Kidney (tissue), 14 donors: Measurements from ENCODE around the gene MUSK. TPM values are rescaled to one million over a fixed set of nuclear protein-coding genes. Genes with fewer than 3 reads are reported as not detected.

Experiments used
- DNase-seq, 5 donors: peaks; one replicate each; pipeline ENCODE4 v3.0.0-alpha.2; 2013 to 2020
- FAIRE-seq: peaks from 2 replicates; lab custom pipeline; 2012; peaks lifted over from hg19 to GRCh38; lab: Jason Lieb, UNC
- H3K27ac ChIP-seq, 2 donors: one replicate each; pipeline ENCODE4 v1.7.0; 2013; ENCODE audit warnings: low read depth in 2 of 2, low read length in 2 of 2, inconsistent platforms in 1 of 2
- H3K27me3 ChIP-seq: one replicate; pipeline ENCODE4 v1.7.1; 2013; ENCODE audit warnings: low read length, inconsistent platforms; ENCODE audit not compliant: control insufficient read depth, insufficient read depth
- H3K36me3 ChIP-seq, 3 donors: one replicate each; pipeline versions ENCODE4 v1.7.0 to v1.7.1; 2013; ENCODE audit warnings: low read length in 3 of 3, control low read depth in 1 of 3, inconsistent platforms in 1 of 3; ENCODE audit not compliant: insufficient read depth in 3 of 3, control insufficient read depth in 2 of 3
- H3K4me1 ChIP-seq, 3 donors: one replicate each; pipeline versions ENCODE4 v1.7.0 to v1.7.1; 2013; ENCODE audit warnings: low read length in 3 of 3, inconsistent platforms in 1 of 3, low read depth in 1 of 3; ENCODE audit not compliant: control insufficient read depth in 2 of 3, insufficient read depth in 2 of 3
- H3K4me3 ChIP-seq, 3 donors: one replicate each; pipeline versions ENCODE4 v1.7.0 to v1.8.1; 2013; ENCODE audit warnings: low read length in 3 of 3, control low read depth in 1 of 3, inconsistent platforms in 1 of 3
- H3K9ac ChIP-seq, 3 donors: one replicate each; pipeline versions ENCODE4 v1.7.0 to v1.7.1; 2013; ENCODE audit warnings: low read length in 3 of 3, control low read depth in 1 of 3, inconsistent platforms in 1 of 3
- H3K9me3 ChIP-seq, 3 donors: one replicate each; pipeline versions ENCODE4 v1.7.0 to v1.7.1; 2013; ENCODE audit warnings: low read length in 3 of 3, control low read depth in 1 of 3, inconsistent platforms in 1 of 3; ENCODE audit not compliant: control insufficient read depth in 2 of 3, insufficient read depth in 1 of 3
- intact Hi-C: fragments of 100-400 bp; cut with DNase I; formaldehyde crosslinking; loops from one replicate; pipeline ENCODE4 v1.11.1; 2022
- polyA plus RNA-seq: library from polyadenylated mRNA; stranded (reverse); fragments of 350-450 nt; fragmentation: Illumina TruSeq; extraction: RNeasy Lipid Tissue Mini Kit (QIAGEN cat#74804); gene quantifications from one replicate; pipeline ENCODE4 v1.2.3, GENCODE V29; 2014; ENCODE audit warnings: low read depth, low replicate concordance; ENCODE audit not compliant: insufficient read depth
- total RNA-seq: library from RNA; stranded (reverse); fragmentation: NEBNext Ultra II Directional; extraction: Animal tissue kit (Norgen Biotek cat#: 25700); gene quantifications from one replicate; pipeline ENCODE4 v1.2.1, GENCODE V29; 2021
- TF ChIP-seq, protein P1 (sequence below): IDR thresholded peaks from 3 replicates; pipeline ENCODE4 v1.5.1; 2012; ENCODE audit warnings: mild to moderate bottlenecking, moderate library complexity, borderline replicate concordance; ENCODE audit not compliant: insufficient read depth; ENCODE audit errors: extremely low read depth
- donor health status: control.
- donor health status: control.
- donor health status: control.
- donor health status: control.
- donor health status: control.
- donor health status: DM: yes; HTN: yes; CAD: no.
- donor health status: Normal renal cell carcinoma (clear cell type).

Gene MUSK
- total and polyA plus RNA-seq, 2 donors from 2014 or later, result 0.31 TPM; not detected in 1

DNA sequence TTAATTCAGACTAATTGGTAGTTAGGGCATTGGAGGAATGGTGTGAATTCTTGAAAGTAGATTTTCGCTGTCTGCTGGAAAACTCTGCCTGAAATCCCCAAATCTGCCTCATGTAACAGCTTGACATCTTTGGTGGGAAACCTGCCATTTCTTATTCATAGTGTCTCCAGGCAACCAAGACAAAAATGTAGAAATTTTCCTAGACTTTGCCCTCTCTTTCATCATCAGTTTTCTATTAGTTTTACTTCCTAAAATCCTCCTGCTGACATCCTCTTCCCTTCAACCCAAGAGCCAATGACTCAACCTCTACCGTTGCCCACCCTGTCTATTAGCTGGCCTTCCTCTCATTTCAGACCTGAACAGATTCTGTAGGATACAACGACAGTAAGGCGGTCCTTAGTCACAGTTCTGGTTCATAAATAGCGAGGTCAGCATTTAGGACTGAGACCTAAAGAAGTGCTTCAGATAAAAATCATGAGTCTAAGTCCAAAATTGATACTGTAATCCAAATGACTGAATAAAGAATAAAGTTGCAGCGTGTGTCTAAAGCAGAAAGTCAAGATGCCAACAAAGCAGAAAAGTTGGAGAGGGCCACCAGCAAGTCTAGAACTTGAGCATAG lies 133.9 kb downstream of the MUSK start:
- TF ChIP-seq, protein P1, sequence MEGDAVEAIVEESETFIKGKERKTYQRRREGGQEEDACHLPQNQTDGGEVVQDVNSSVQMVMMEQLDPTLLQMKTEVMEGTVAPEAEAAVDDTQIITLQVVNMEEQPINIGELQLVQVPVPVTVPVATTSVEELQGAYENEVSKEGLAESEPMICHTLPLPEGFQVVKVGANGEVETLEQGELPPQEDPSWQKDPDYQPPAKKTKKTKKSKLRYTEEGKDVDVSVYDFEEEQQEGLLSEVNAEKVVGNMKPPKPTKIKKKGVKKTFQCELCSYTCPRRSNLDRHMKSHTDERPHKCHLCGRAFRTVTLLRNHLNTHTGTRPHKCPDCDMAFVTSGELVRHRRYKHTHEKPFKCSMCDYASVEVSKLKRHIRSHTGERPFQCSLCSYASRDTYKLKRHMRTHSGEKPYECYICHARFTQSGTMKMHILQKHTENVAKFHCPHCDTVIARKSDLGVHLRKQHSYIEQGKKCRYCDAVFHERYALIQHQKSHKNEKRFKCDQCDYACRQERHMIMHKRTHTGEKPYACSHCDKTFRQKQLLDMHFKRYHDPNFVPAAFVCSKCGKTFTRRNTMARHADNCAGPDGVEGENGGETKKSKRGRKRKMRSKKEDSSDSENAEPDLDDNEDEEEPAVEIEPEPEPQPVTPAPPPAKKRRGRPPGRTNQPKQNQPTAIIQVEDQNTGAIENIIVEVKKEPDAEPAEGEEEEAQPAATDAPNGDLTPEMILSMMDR, result no peak
- Histone ChIP-seq H3K36me3 (no peaks in the 10 kb centered on the region), H3K27me3 (no peaks in the 10 kb centered on the region), H3K4me3 (no peak overlapping the region), H3K4me1 (no peaks in the 10 kb centered on the region), H3K9ac (no peak overlapping the region), H3K27ac (no peak overlapping the region), H3K9me3 (no peaks in the 10 kb centered on the region)
- DNase-seq (no peak), FAIRE-seq (no peak)
- intact Hi-C loops, result no loop called here

- no peaks in the 10 kb centered on the region for H3K4me1 ChIP-seq
- DNase-seq (no peak), FAIRE-seq (no peak)
- H3K4me3 ChIP-seq, result no peak overlapping the region
- H3K27me3 ChIP-seq, result no peaks in the 10 kb centered on the region
- no peak overlapping the region for H3K9ac ChIP-seq
- H3K9me3 ChIP-seq, result no peaks in the 10 kb centered on the region
- TF ChIP-seq, protein P1, result no peak
- intact Hi-C loops, result no loop called here
- H3K27ac ChIP-seq, result no peak overlapping the region
- no peaks in the 10 kb centered on the region for H3K36me3 ChIP-seq
These were observed 139.5 kb downstream of the MUSK start for GRCh38 chr9:110807956-110808598.

- H3K4me1 ChIP-seq, result no peaks in the 10 kb centered on the region
- TF ChIP-seq, protein P1, result no peak
- DNase-seq (no peak), FAIRE-seq (no peak)
- no peaks in the 10 kb centered on the region for H3K36me3 ChIP-seq
- no peak overlapping the region for H3K27ac ChIP-seq
- intact Hi-C loops, result no loop called here
- no peak overlapping the region for H3K9ac ChIP-seq
- H3K27me3 ChIP-seq, result no peaks in the 10 kb centered on the region
- no peak overlapping the region for H3K4me3 ChIP-seq
- H3K9me3 ChIP-seq, result no peaks in the 10 kb centered on the region
These were observed 140.0 kb downstream of the MUSK start for GRCh38 chr9:110808599-110808980.
